RWPE2 (cell line): ENCODE data around the gene PPP1CB.

Experiments
- ATAC-seq: fragments of 200-7000 bp; cut with Tn5 transposase; 3 replicates; pipeline ENCODE4 v1.9.1; 2021; ENCODE audit warnings: low read depth
- DNase-seq: peaks from one replicate; pipeline ENCODE4 v3.0.0-alpha.2; 2020; ENCODE audit warnings: low spot score
- H3K27ac ChIP-seq: fragments of 450-650 bp; 2 replicates; pipeline ENCODE4 v1.5.1; 2017; ENCODE audit warnings: mild to moderate bottlenecking; ENCODE audit not compliant: poor library complexity, severe bottlenecking
- H3K27me3 ChIP-seq: fragments of 250-450 bp; sonication (Bioruptor Pico); 2 replicates; pipeline ENCODE4 v1.5.1; 2021; ENCODE audit warnings: mild to moderate bottlenecking, moderate library complexity; ENCODE audit not compliant: insufficient read depth, poor library complexity, severe bottlenecking
- H3K36me3 ChIP-seq: fragments of 250-450 bp; sonication (Bioruptor Pico); 2 replicates; pipeline ENCODE4 v1.5.1; 2020; ENCODE audit warnings: low read depth, mild to moderate bottlenecking, moderate library complexity
- H3K4me1 ChIP-seq: fragments of 250-450 bp; sonication (Bioruptor Pico); 2 replicates; pipeline ENCODE4 v1.5.1; 2021; ENCODE audit warnings: mild to moderate bottlenecking, moderate library complexity; ENCODE audit not compliant: insufficient read depth, poor library complexity, severe bottlenecking
- H3K4me3 ChIP-seq: fragments of 250-450 bp; sonication (Bioruptor Pico); 2 replicates; pipeline ENCODE4 v1.5.1; 2021; ENCODE audit warnings: mild to moderate bottlenecking, moderate library complexity; ENCODE audit not compliant: severe bottlenecking
- H3K9me3 ChIP-seq: fragments of 250-450 bp; sonication (Bioruptor Pico); 2 replicates; pipeline ENCODE4 v1.5.1; 2021; ENCODE audit warnings: mild to moderate bottlenecking, moderate library complexity; ENCODE audit not compliant: severe bottlenecking
- TF ChIP-seq, protein P1 (sequence below): fragments of 450-650 bp; IDR thresholded peaks from one replicate; pipeline ENCODE4 v1.5.1; 2017; ENCODE audit warnings: mild to moderate bottlenecking, moderate library complexity; ENCODE audit not compliant: poor library complexity, severe bottlenecking

The PPP1CB gene

GRCh38 chr2:28772351-28772750 lies 20.7 kb downstream of the PPP1CB start:
- peaks cover 46% of the 10 kb centered on the region for H3K36me3 ChIP-seq
- no peak overlapping the region for H3K4me3 ChIP-seq
- no peaks in the 10 kb centered on the region for H3K27me3 ChIP-seq
- peaks cover 10% of the 10 kb centered on the region for H3K4me1 ChIP-seq
- TF ChIP-seq, protein P1, sequence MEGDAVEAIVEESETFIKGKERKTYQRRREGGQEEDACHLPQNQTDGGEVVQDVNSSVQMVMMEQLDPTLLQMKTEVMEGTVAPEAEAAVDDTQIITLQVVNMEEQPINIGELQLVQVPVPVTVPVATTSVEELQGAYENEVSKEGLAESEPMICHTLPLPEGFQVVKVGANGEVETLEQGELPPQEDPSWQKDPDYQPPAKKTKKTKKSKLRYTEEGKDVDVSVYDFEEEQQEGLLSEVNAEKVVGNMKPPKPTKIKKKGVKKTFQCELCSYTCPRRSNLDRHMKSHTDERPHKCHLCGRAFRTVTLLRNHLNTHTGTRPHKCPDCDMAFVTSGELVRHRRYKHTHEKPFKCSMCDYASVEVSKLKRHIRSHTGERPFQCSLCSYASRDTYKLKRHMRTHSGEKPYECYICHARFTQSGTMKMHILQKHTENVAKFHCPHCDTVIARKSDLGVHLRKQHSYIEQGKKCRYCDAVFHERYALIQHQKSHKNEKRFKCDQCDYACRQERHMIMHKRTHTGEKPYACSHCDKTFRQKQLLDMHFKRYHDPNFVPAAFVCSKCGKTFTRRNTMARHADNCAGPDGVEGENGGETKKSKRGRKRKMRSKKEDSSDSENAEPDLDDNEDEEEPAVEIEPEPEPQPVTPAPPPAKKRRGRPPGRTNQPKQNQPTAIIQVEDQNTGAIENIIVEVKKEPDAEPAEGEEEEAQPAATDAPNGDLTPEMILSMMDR: no peak
- H3K27ac ChIP-seq: no peak overlapping the region
- DNase-seq: no peak
- peaks cover 5% of the 10 kb centered on the region for H3K9me3 ChIP-seq
- ATAC-seq: no peak

DNA sequence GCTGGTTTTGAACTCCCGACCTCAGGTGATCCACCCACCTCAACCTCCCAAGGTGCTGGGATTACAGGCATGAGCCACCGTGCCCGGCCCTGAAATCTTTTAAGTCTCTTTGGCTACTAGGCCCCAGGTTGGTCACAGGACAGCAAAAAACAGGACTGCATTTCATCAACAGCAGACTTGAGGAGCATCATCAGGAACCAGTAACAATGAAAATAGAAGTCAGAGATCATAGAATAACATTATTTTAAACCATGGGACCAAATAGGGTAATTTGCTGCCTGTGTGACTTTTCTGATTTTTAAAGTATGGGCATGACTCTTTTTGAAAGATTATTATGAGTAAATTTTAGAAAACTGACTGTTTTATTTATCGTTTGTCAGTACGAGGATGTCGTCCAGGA lies 24.8 kb downstream of the PPP1CB start:
- DNase-seq: no peak
- peaks cover 69% of the 10 kb centered on the region for H3K36me3 ChIP-seq
- TF ChIP-seq, protein P1: no peak
- ATAC-seq: no peak
- no peak overlapping the region for H3K4me3 ChIP-seq
- peaks cover 10% of the 10 kb centered on the region for H3K4me1 ChIP-seq
- H3K27me3 ChIP-seq: no peaks in the 10 kb centered on the region
- H3K27ac ChIP-seq: no peak overlapping the region
- H3K9me3 ChIP-seq: no peaks in the 10 kb centered on the region

GRCh38 chr2:28778392-28778791 lies 26.8 kb downstream of the PPP1CB start:
- ATAC-seq: no peak
- H3K9me3 ChIP-seq: no peaks in the 10 kb centered on the region
- H3K4me1 ChIP-seq: no peaks in the 10 kb centered on the region
- TF ChIP-seq, protein P1: no peak
- H3K27me3 ChIP-seq: no peaks in the 10 kb centered on the region
- no peak overlapping the region for H3K4me3 ChIP-seq
- no peak for DNase-seq
- H3K36me3 ChIP-seq: peaks cover 78% of the 10 kb centered on the region
- no peak overlapping the region for H3K27ac ChIP-seq

GRCh38 chr2:28779001-28779400 lies 27.4 kb downstream of the PPP1CB start:
- DNase-seq (no peak), ATAC-seq (no peak)
- Histone ChIP-seq H3K4me1 (no peaks in the 10 kb centered on the region), H3K4me3 (no peak overlapping the region), H3K27ac (no peak overlapping the region), H3K36me3 (peaks cover 84% of the 10 kb centered on the region), H3K27me3 (no peaks in the 10 kb centered on the region), H3K9me3 (no peaks in the 10 kb centered on the region)
- TF ChIP-seq, protein P1: no peak

- H3K9me3 ChIP-seq: no peaks in the 10 kb centered on the region
- no peaks in the 10 kb centered on the region for H3K4me1 ChIP-seq
- H3K4me3 ChIP-seq: no peak overlapping the region
- H3K27ac ChIP-seq: no peak overlapping the region
- H3K36me3 ChIP-seq: peaks cover 93% of the 10 kb centered on the region
- DNase-seq (no peak), ATAC-seq (no peak)
- TF ChIP-seq, protein P1: no peak
- no peaks in the 10 kb centered on the region for H3K27me3 ChIP-seq
Observed at GRCh38 chr2:28780496-28780895, 28.9 kb downstream of the PPP1CB start.
